Right lobe of liver (tissue), 4 donors: ENCODE results near the gene PPP1R12B.

ENCODE experiments used
- POLR2A ChIP-seq: fragments of 450-650 bp; IDR thresholded peaks from one replicate; pipeline ENCODE4 v1.6.1; 2017; ENCODE audit warnings: antibody characterized with exemption, mild to moderate bottlenecking
- TF ChIP-seq, protein P1 (sequence below), 4 donors: fragments of 200-600 bp in 3 of 4; fragments of 450-650 bp in 1 of 4; IDR thresholded peaks; one replicate each; pipeline versions ENCODE4 v1.5.1 to v1.8.0; 2016 to 2022; ENCODE audit warnings: antibody characterized with exemption in 4 of 4, mild to moderate bottlenecking in 2 of 4
- donor health status: DM: no; HTN: no; CAD: no.
- donor health status: DM: no; HTN: no; CAD: no.
- donor health status: DM: no; HTN: yes; CAD: no.

DNA sequence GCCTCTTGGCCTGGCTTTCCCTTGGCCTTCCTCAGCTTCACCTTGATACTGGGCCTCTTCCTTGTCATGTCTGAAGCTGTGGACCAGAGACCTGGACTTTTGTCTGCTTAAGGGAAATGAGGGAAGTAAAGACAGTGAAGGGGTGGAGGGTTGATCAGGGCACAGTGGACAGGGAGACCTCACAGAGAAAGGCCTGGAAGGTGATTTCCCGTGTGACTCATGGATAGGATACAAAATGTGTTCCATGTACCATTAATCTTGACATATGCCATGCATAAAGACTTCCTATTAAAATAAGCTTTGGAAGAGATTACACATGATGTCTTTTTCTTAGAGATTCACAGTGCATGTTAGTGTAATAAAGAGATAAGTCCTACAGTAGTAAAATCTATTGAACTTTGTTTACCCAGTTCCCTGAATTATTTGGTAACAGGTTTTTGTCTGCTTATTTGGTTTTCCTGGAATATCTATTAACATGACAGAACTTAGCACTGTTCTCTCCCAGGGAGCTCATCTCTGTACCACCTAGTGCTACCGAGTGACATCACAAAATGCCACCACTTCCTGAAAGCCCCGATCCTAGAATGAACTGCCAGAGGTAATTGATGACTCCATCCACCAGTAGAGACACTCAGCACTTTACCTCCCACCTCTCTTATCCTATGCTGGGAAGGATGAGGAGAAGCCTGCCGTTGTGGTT, 29.0 kb upstream of the PPP1R12B start:
- TF ChIP-seq, protein P1, sequence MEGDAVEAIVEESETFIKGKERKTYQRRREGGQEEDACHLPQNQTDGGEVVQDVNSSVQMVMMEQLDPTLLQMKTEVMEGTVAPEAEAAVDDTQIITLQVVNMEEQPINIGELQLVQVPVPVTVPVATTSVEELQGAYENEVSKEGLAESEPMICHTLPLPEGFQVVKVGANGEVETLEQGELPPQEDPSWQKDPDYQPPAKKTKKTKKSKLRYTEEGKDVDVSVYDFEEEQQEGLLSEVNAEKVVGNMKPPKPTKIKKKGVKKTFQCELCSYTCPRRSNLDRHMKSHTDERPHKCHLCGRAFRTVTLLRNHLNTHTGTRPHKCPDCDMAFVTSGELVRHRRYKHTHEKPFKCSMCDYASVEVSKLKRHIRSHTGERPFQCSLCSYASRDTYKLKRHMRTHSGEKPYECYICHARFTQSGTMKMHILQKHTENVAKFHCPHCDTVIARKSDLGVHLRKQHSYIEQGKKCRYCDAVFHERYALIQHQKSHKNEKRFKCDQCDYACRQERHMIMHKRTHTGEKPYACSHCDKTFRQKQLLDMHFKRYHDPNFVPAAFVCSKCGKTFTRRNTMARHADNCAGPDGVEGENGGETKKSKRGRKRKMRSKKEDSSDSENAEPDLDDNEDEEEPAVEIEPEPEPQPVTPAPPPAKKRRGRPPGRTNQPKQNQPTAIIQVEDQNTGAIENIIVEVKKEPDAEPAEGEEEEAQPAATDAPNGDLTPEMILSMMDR (IDR thresholded peaks at IDR 0.05): no peak
- TF ChIP-seq POLR2A: no peak
